ENCODE data around the gene AIRE.
A peak's percentile ranks its signal among the peaks of the same experiment; 100 is the strongest.
"Not testable (repeated sequence)": the region's sequence is repeated elsewhere in the genome, so short reads cannot be mapped to it uniquely, and the experiment has no call there.

The AIRE gene

GRCh38 chr21:44334329-44335030 is 48.8 kb downstream of the AIRE start:
- no peak overlapping the region for H3K4me3 ChIP-seq (ENCODE audit: low read depth, low read length)

DNA sequence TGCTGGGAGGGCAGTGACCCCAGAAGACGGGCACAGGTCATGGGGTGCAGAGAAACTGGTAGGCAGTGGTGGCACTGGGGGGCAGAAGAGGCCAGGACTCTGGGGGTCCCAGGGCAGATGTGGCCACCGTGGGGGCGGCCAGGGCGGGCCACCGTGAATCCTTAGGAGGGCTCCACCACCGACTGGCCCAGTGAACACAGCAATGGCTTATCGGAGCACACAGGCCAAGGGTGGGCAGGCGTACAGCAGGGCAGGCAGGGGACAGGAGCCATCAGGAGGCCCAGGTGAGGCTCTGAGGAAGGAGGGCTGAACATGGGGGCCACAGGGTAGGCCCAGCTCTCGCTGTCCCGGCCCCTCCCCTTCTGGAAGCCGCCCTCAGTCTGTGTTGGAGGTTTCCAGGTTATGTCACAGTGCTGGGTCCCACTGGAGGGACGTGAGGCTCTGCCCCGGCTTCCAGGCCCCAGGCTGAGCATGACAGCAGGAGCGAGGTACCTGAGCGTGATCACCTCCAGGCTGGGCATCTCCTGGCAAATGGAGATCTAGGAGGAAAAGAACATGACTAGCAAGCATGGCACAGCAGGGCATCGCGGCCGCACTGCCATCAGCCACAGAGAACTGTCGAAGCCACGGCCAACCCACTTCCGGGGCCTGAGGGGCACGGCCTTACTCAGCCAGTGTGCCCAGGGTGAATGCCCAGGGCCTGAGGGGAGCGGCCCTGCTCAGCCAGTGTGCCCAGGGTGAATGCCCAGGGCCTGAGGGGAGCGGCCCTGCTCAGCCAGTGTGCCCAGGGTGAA is 49.8 kb downstream of the AIRE start:
- H3K4me3 ChIP-seq (ENCODE audit: low read depth, low read length), result no peak overlapping the region

GRCh38 chr21:44337449-44337848 is 51.8 kb downstream of the AIRE start:
- H3K4me3 ChIP-seq (ENCODE audit: low read depth, low read length), result no peak overlapping the region

- H3K4me3 ChIP-seq (ENCODE audit: low read depth, low read length), result peak overlapping the region; percentile 34
Observed at GRCh38 chr21:44337941-44338895, 52.5 kb downstream of the AIRE start.

- peak within 1 kb of the TSS; percentile 85 for H3K4me3 ChIP-seq (ENCODE audit: low read depth, low read length)
Observed at GRCh38 chr21:44338971-44339910, 53.6 kb downstream of the AIRE start, which contains the start of gene CFAP410. TSS of gene CFAP410 (minus strand) at chr21:44339390. CDS start at chr21:44339194, 196 bp downstream.

GRCh38 chr21:44341726-44342458 is 56.2 kb downstream of the AIRE start:
- H3K4me3 ChIP-seq (ENCODE audit: low read depth, low read length), result not testable (repeated sequence)

DNA sequence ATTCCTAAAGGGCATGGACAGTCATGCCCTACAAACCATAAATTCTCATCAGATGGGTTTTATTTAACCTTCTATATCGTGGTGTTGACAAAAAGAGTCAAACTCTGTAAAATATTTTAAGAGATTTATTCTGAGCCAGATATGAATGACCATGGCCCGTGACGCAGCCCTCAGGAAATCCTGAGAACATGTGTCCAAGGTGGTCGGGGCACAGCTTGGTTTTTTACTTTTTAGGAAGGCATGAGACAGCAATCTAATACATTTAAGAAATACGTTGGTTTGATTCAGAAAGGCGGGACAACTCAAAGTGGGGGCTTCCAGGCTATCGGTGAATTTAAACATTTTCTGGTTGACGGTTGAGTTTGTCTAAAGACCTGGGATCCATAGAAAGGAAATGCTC is 57.3 kb downstream of the AIRE start:
- not testable (repeated sequence) for H3K4me3 ChIP-seq (ENCODE audit: low read depth, low read length)

DNA sequence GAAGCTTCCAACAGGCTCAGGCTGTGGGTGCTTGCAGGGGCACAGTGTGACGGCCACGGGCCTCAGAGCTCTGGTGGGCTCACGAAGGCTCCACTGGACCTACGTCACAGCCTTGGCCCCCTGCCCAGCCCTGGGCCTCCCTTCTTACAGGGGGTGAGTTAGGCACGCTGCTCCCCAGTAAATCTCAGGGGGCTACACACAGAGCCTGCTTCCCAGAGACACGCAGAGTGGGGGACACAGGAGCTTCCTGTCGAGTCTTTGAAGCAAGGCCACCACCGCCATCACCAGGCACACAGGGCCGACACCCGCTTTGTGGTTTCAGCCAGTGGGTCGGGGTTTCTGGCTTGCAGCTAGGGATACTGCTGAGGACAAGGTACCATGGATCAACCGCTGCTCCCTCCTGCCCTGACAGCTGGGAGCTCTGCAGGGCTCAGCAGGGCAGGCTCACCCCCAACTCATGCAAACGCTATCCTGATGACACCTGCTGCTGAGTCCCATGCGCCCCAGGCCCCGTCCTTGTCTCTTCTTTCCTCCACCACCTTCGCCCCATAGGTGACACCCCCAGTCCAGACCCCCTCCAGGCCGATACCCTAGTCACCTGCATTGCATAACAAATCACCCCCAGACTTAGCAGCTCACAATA is 59.0 kb downstream of the AIRE start:
- H3K4me3 ChIP-seq (ENCODE audit: low read depth, low read length), result no peak overlapping the region

- H3K4me3 ChIP-seq (ENCODE audit: low read depth, low read length), result no peak overlapping the region
Observed at GRCh38 chr21:44345495-44345894, 59.8 kb downstream of the AIRE start.

DNA sequence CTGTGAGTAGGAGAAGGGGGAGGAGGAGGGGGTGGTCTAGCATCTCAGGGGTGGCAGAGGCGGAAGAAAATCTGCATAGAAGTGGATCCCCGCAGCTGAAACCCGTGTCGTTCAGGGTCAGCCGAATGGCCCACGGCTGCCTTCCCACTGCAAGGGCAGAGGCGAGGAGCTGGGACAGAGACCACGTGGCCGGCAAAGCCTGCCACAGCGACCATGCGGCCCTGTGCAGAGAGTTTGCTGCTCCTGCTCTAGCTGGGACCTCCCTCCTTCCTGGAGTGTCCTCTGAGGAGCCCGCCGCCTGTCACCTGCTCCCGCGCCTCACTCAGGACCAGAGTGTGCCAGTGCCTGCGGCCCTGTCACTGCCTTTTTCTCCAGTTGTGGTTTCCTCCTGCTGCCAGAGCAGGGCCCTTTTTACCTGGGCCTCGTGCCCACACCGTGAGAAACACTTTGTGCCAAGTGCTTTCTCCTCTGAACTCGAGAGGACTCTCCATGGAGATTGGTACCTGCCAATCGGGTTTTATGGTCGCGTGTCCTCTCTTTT is 62.3 kb downstream of the AIRE start:
- H3K4me3 ChIP-seq (ENCODE audit: low read depth, low read length), result no peak overlapping the region
